H9 (cell line): ENCODE data around the gene ARFGAP1. TPM values are rescaled to one million over a fixed set of nuclear protein-coding genes. Genes with fewer than 3 reads are reported as not detected.

Source experiments
- DNase-seq: peaks from one replicate; pipeline ENCODE4 v3.0.0-alpha.2; 2017
- H2AFZ ChIP-seq: one replicate; pipeline ENCODE4 v1.6.1; 2013; ENCODE audit warnings: mild to moderate bottlenecking, low read length, control low read depth, moderate library complexity
- H2AK5ac ChIP-seq: 2 replicates; pipeline ENCODE4 v1.6.1; 2013; ENCODE audit warnings: low read length, control low read depth, mixed read lengths; ENCODE audit not compliant: insufficient read length
- H2BK120ac ChIP-seq: one replicate; pipeline ENCODE4 v1.6.1; 2013; ENCODE audit warnings: low read depth, mild to moderate bottlenecking, low read length, control low read depth, inconsistent platforms; ENCODE audit not compliant: poor library complexity, severe bottlenecking
- H2BK12ac ChIP-seq: 2 replicates; pipeline ENCODE4 v1.6.1; 2013; ENCODE audit warnings: low read length, control low read depth, mixed read lengths, low read depth; ENCODE audit not compliant: insufficient read length
- H2BK15ac ChIP-seq: 2 replicates; pipeline ENCODE4 v1.6.1; 2013; ENCODE audit warnings: low read depth, low read length, control low read depth
- H2BK20ac ChIP-seq: one replicate; pipeline ENCODE4 v1.6.1; 2013; ENCODE audit warnings: low read depth, mild to moderate bottlenecking, low read length, control low read depth, inconsistent platforms; ENCODE audit not compliant: poor library complexity, severe bottlenecking
- H2BK5ac ChIP-seq: 2 replicates; pipeline ENCODE4 v1.6.1; 2013; ENCODE audit warnings: low read length, control low read depth, mixed read lengths; ENCODE audit not compliant: insufficient read length
- H3K14ac ChIP-seq: 2 replicates; pipeline ENCODE4 v1.6.1; 2013; ENCODE audit warnings: low read length, control low read depth; ENCODE audit not compliant: insufficient read depth
- H3K18ac ChIP-seq: 2 replicates; pipeline ENCODE4 v1.6.1; 2013; ENCODE audit warnings: low read depth, mild to moderate bottlenecking, mixed read lengths, low read length, control low read depth; ENCODE audit not compliant: insufficient read length
- H3K23ac ChIP-seq: 2 replicates; pipeline ENCODE4 v1.6.1; 2013; ENCODE audit warnings: low read length, control low read depth, mixed read lengths, low read depth; ENCODE audit not compliant: insufficient read length
- H3K23me2 ChIP-seq: 2 replicates; pipeline ENCODE4 v1.6.1; 2013; ENCODE audit warnings: low read depth, mild to moderate bottlenecking, mixed read lengths, low read length, control low read depth; ENCODE audit not compliant: insufficient read length, poor library complexity, severe bottlenecking
- H3K27ac ChIP-seq: 2 replicates; pipeline ENCODE4 v1.5.1; 2013; ENCODE audit warnings: low read length, control low read depth, mixed read lengths, low read depth; ENCODE audit not compliant: insufficient read length
- H3K27me3 ChIP-seq: 2 replicates; pipeline ENCODE4 v1.6.1; 2013; ENCODE audit warnings: low read length, control low read depth, inconsistent platforms; ENCODE audit not compliant: insufficient read depth
- H3K4ac ChIP-seq: 2 replicates; pipeline ENCODE4 v1.6.1; 2013; ENCODE audit warnings: low read depth, mild to moderate bottlenecking, control low read depth, inconsistent platforms, low read length, moderate library complexity
- H3K4me1 ChIP-seq: 2 replicates; pipeline ENCODE4 v1.6.1; 2013; ENCODE audit warnings: low read length, control low read depth, inconsistent platforms; ENCODE audit not compliant: insufficient read depth
- H3K4me2 ChIP-seq: 2 replicates; pipeline ENCODE4 v1.6.1; 2013; ENCODE audit warnings: low read length, control low read depth, mixed read lengths; ENCODE audit not compliant: insufficient read length, insufficient read depth
- H3K56ac ChIP-seq: 2 replicates; pipeline ENCODE4 v1.6.1; 2013; ENCODE audit warnings: low read depth, mild to moderate bottlenecking, mixed read lengths, low read length, control low read depth; ENCODE audit not compliant: insufficient read length
- H3K79me1 ChIP-seq: 2 replicates; pipeline ENCODE4 v1.6.1; 2013; ENCODE audit warnings: low read depth, mild to moderate bottlenecking, moderate library complexity, low read length, control low read depth, inconsistent platforms; ENCODE audit not compliant: insufficient read depth, poor library complexity, severe bottlenecking
- H3K79me2 ChIP-seq: 2 replicates; pipeline ENCODE4 v1.6.1; 2013; ENCODE audit warnings: low read length, control low read depth, inconsistent platforms; ENCODE audit not compliant: insufficient read depth
- H3K9ac ChIP-seq: 2 replicates; pipeline ENCODE4 v1.6.1; 2013; ENCODE audit warnings: low read length, control low read depth, mixed read lengths; ENCODE audit not compliant: insufficient read length; ENCODE audit errors: extremely low read depth
- H3K9me3 ChIP-seq: one replicate; pipeline ENCODE4 v1.6.1; 2013; ENCODE audit warnings: low read depth, low read length, inconsistent platforms; ENCODE audit not compliant: control insufficient read depth
- H3T11ph ChIP-seq: one replicate; pipeline ENCODE4 v1.6.1; 2013; ENCODE audit warnings: mild to moderate bottlenecking, low read length, control low read depth, inconsistent platforms
- H4K20me1 ChIP-seq: one replicate; pipeline ENCODE4 v1.6.1; 2013; ENCODE audit not compliant: control insufficient read depth, insufficient read length, insufficient read depth
- H4K5ac ChIP-seq: 2 replicates; pipeline ENCODE4 v1.6.1; 2013; ENCODE audit warnings: low read depth, mild to moderate bottlenecking, mixed read lengths, low read length, control low read depth; ENCODE audit not compliant: insufficient read length
- H4K8ac ChIP-seq: replicated peaks from 2 replicates; pipeline ENCODE4 v1.6.1; 2013; ENCODE audit warnings: low read length, control low read depth, mixed read lengths, low read depth; ENCODE audit not compliant: insufficient read length
- H4K91ac ChIP-seq: 2 replicates; pipeline ENCODE4 v1.6.1; 2013; ENCODE audit warnings: low read depth, mild to moderate bottlenecking, moderate library complexity, mixed read lengths, low read length, control low read depth; ENCODE audit not compliant: insufficient read length
- H3K27ac Mint-ChIP-seq, 3 experiments: 2 replicates in 2 of 3; 3 replicates in 1 of 3; pipeline ENCODE4 v1.8.0; 2020 to 2021; ENCODE audit warnings: mixed read lengths in 3 of 3, mild to moderate bottlenecking in 1 of 3, moderate library complexity in 1 of 3
- H3K27me3 Mint-ChIP-seq: 2 replicates; pipeline ENCODE4 v1.8.0; 2021; ENCODE audit warnings: low read depth, mild to moderate bottlenecking, moderate library complexity, mixed read lengths
- H3K36me3 Mint-ChIP-seq, 3 experiments: 2 replicates in 2 of 3; 3 replicates in 1 of 3; pipeline ENCODE4 v1.8.0; 2020 to 2021; ENCODE audit warnings: low read depth in 3 of 3, mixed read lengths in 3 of 3; ENCODE audit not compliant: insufficient read depth in 1 of 3
- H3K4me1 Mint-ChIP-seq, 2 experiments: 2 replicates each; pipeline ENCODE4 v1.8.0; 2020; ENCODE audit warnings: mixed read lengths in 2 of 2
- H3K4me3 Mint-ChIP-seq, 2 experiments: 2 replicates in 1 of 2; 3 replicates in 1 of 2; pipeline ENCODE4 v1.8.0; 2020 to 2021; ENCODE audit warnings: mild to moderate bottlenecking in 2 of 2, mixed read lengths in 2 of 2, moderate library complexity in 1 of 2
- H3K9me3 Mint-ChIP-seq, 2 experiments: 2 replicates in 1 of 2; 3 replicates in 1 of 2; pipeline ENCODE4 v1.8.0; 2020; ENCODE audit warnings: mild to moderate bottlenecking in 2 of 2, mixed read lengths in 2 of 2, moderate library complexity in 1 of 2
- WGBS: extraction: QIAGEN DNeasy Blood & Tissue Kit; methylation state at CpG from one replicate; pipeline ENCODE4 v1.1.7; 2013; ENCODE audit warnings: missing lambda C conversion rate, low lambda C conversion rate, mixed read lengths; ENCODE audit not compliant: insufficient read length; ENCODE audit errors: extremely low coverage; 5-methylcytosine and 5-hydroxymethylcytosine counted together
- total RNA-seq: library from RNA; stranded (reverse); gene quantifications from 2 replicates; pipeline ENCODE4 v1.2.1, GENCODE V29; 2021
- TF ChIP-seq, protein P1 (sequence below): fragments of 200-600 bp; sonication (generic); conservative IDR thresholded peaks from 3 replicates; pipeline ENCODE4 v1.8.0; 2021; ENCODE audit warnings: antibody characterized with exemption, mild to moderate bottlenecking

ARFGAP1 gene
- total RNA-seq, 1 experiment from 2014 or later, result 114 TPM

DNA sequence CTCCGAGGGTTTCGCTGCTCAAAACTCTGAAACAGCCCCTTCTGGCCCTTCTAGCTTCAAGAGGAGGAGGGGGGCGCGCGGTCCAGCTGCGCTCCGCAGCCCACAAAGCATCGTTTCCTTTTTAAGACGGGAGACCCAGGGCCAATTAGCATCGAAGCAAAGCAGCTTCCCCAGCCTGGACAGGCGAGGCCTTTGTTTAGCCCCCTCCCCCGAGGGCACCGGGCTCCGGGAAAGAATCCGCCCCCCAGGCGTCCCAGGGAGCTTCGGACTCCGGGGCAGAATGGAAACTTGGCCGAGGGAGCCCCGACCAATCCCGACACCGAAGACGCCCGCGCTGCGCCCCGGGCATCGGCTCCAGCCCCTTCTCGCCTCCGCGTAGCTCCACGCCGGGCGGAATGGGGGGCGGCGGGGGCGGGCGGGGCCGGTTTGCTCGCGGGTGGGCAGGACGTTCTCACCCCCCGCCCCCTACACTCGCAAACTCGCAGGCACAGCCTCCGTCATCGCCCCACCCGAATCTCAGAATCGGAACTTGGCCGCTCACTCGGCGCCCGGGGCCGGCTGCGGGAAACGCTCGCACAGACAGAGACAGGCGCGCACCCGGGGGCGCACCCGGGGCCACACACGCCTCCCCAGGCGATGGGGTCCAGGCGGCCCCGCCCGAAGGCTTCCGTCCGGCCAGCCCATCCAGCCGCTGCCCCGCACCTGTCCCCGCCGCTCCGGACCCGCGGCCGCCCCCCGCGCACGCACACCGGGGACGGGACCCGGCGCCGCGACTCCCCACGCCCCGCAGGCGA, 19.0 kb upstream of the ARFGAP1 start:
- peaks cover 15% of the 10 kb centered on the region for H3K23me2 ChIP-seq
- H3K4me3 Mint-ChIP-seq, result peak overlapping the region; percentile 60 to 73
- H3K79me1 ChIP-seq, result no peaks in the 10 kb centered on the region
- H4K8ac ChIP-seq, result no peak overlapping the region
- no peak overlapping the region for H3T11ph ChIP-seq
- no peak overlapping the region for H2BK15ac ChIP-seq
- DNase-seq, result peak; percentile 79
- no peak overlapping the region for H2BK12ac ChIP-seq
- WGBS, result no CpG with 5 or more reads among the region's 89 CpGs
- H3K79me2 ChIP-seq, result no peaks in the 10 kb centered on the region
- H3K18ac ChIP-seq, result no peak overlapping the region
- no peak overlapping the region for H2BK5ac ChIP-seq
- H3K56ac ChIP-seq, result no peak overlapping the region
- H3K9me3 ChIP-seq, result no peaks in the 10 kb centered on the region
- H2BK120ac ChIP-seq, result no peak overlapping the region
- H2BK20ac ChIP-seq, result no peak overlapping the region
- no peak overlapping the region for H3K27ac ChIP-seq
- TF ChIP-seq, protein P1, sequence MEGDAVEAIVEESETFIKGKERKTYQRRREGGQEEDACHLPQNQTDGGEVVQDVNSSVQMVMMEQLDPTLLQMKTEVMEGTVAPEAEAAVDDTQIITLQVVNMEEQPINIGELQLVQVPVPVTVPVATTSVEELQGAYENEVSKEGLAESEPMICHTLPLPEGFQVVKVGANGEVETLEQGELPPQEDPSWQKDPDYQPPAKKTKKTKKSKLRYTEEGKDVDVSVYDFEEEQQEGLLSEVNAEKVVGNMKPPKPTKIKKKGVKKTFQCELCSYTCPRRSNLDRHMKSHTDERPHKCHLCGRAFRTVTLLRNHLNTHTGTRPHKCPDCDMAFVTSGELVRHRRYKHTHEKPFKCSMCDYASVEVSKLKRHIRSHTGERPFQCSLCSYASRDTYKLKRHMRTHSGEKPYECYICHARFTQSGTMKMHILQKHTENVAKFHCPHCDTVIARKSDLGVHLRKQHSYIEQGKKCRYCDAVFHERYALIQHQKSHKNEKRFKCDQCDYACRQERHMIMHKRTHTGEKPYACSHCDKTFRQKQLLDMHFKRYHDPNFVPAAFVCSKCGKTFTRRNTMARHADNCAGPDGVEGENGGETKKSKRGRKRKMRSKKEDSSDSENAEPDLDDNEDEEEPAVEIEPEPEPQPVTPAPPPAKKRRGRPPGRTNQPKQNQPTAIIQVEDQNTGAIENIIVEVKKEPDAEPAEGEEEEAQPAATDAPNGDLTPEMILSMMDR, result no peak
- no peak overlapping the region for H3K23ac ChIP-seq
- H3K27ac Mint-ChIP-seq, result no peak overlapping the region
- H3K4me1 Mint-ChIP-seq, result peaks cover 32 to 33% of the 10 kb centered on the region in 2 experiments
- H2AK5ac ChIP-seq, result no peak overlapping the region
- peaks cover 2 to 5% of the 10 kb centered on the region in 2 experiments; a peak in 3 of 5 replicates for H3K9me3 Mint-ChIP-seq
- H3K36me3 Mint-ChIP-seq, result peaks cover 0 to 4% (median 0%) of the 10 kb centered on the region in 3 experiments; a peak in 1 of 7 replicates
- H3K9ac ChIP-seq, result no peak overlapping the region
- H3K27me3 ChIP-seq, result peaks cover 4% of the 10 kb centered on the region; the same call in 1 of the 2 replicates
- H3K27me3 Mint-ChIP-seq, result peaks cover 61% of the 10 kb centered on the region
- H4K5ac ChIP-seq, result no peak overlapping the region
- H3K4me1 ChIP-seq, result no peaks in the 10 kb centered on the region
- H4K91ac ChIP-seq, result no peak overlapping the region
- H2AFZ ChIP-seq, result no peak overlapping the region
- no peak overlapping the region for H3K14ac ChIP-seq
- H3K4ac ChIP-seq, result no peak overlapping the region
- H3K4me2 ChIP-seq, result peak overlapping the region; percentile 49
- H4K20me1 ChIP-seq, result no peaks in the 10 kb centered on the region
